ENCODE measurements around the gene RCC1. TPM values are rescaled to one million over a fixed set of nuclear protein-coding genes. Genes with fewer than 3 reads are reported as not detected.

Gene RCC1
- total and polyA plus RNA-seq, 2 experiments from 2014 or later: 17.5 to 27.0 TPM

DNA sequence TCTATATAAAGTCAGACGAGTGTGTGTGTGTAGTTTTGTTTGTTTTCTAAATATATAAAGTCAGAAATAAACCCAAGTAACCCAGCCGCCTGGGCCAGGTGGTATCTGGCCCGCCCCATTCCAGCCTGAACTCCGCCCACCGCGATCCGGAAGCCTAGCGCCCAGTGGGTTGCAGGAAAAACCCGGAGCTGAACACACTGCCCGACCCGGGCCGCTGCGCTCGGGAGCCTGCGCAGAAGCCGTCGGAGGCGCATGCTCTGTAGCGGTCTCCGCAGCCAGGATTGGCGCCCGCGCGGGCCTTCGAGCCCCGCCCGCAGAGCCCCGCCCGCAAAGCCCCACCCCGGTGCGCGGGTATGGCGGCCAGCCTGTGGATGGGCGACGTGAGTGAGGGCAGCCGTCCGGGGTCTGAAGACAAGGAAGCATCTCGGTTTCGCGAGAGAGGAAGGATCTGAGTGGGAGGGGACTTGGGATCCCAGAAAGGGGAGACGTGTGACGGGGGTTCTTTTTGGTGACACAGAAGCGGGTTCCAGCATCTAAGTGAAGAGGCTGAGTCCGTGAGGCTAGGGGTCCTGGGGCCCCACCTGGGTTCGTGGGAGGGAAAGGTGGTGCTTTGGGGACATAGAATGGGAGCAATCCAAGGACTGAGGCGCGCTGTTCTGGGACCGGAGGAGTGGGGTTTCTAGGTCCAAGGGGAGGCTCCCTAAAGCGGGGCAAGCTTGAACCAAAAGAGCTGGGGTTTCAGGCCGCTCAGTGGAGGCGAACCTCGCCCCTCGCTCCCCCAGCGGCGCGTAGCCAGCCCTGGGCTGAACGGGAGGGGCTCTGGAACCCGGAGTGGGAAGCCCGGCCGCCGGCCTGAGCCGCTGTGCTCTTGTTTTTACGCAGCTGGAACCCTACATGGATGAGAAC is 47.2 kb downstream of the RCC1 start, which contains the start of gene TRNAU1AP:
Gene TRNAU1AP (plus strand): TSS at position 328 of the 906 bp plus-strand sequence. CDS start 26 bp downstream, at position 354.
- in situ Hi-C loops (cut with MboI): no loop called here
- Histone ChIP-seq H2AFZ (peak within 1 kb of the TSS; percentile 96), H3K27ac (peak within 1 kb of the TSS; percentile 65), H3K9ac (peak within 1 kb of the TSS; percentile 90), H3K4me1 (ENCODE audit: insufficient read depth) (peaks cover 7% of the 10 kb centered on the region), H3K79me2 (ENCODE audit: insufficient read depth) (peaks cover 30% of the 10 kb centered on the region), H3K9me3 (ENCODE audit: low read depth) (no peaks in the 10 kb centered on the region), H3K36me3 (ENCODE audit: low read depth) (peaks cover 3% of the 10 kb centered on the region; the same call in 1 of the 2 replicates), H3K9me2 (ENCODE audit: insufficient read depth) (no peaks in the 10 kb centered on the region), H3K4me2 (ENCODE audit: unreplicated experiment) (peak within 1 kb of the TSS; percentile 83), H3K27me3 (replicated peaks; ENCODE audit: insufficient read depth) (no peaks in the 10 kb centered on the region), H3F3A (ENCODE audit: insufficient read depth) (no peaks in the 10 kb centered on the region), H3K4me3 (peak within 1 kb of the TSS; percentile 95), H4K20me1 (ENCODE audit: insufficient read depth) (no peaks in the 10 kb centered on the region)
- WGBS, 2 experiments (ENCODE audit: low coverage in 1 of 2, low lambda C conversion rate in 2 of 2, missing lambda C conversion rate in 2 of 2): 1 to 2% methylated on average over 41 to 62 of the region's 63 CpGs
- TF ChIP-seq EZH2phosphoT487 (IDR thresholded peaks at IDR 0.05; ENCODE audit: insufficient read depth, low read depth) (no peak), EZH2 (IDR thresholded peaks at IDR 0.05; ENCODE audit: insufficient read depth, poor library complexity, severe bottlenecking) (no peak)
- peak; percentile 99 for DNase-seq

GRCh38 chr1:28560886-28561285 is 55.0 kb downstream of the RCC1 start:
- Histone ChIP-seq H3K27me3 (replicated peaks; ENCODE audit: insufficient read depth) (no peaks in the 10 kb centered on the region), H3K9ac (no peak overlapping the region), H3K9me2 (ENCODE audit: insufficient read depth) (no peaks in the 10 kb centered on the region), H3K79me2 (ENCODE audit: insufficient read depth) (0 out of 2 replicates have a peak, but pooled peaks cover 10% of the 10 kb centered on the region), H4K20me1 (ENCODE audit: insufficient read depth) (no peaks in the 10 kb centered on the region), H3K4me2 (ENCODE audit: unreplicated experiment) (no peak overlapping the region), H2AFZ (no peak overlapping the region), H3K4me1 (ENCODE audit: insufficient read depth) (no peaks in the 10 kb centered on the region), H3K27ac (no peak overlapping the region), H3K36me3 (ENCODE audit: low read depth) (peaks cover 58% of the 10 kb centered on the region; the same call in 1 of the 2 replicates), H3F3A (ENCODE audit: insufficient read depth) (no peaks in the 10 kb centered on the region), H3K4me3 (no peak overlapping the region), H3K9me3 (ENCODE audit: low read depth) (no peaks in the 10 kb centered on the region)
- TF ChIP-seq EZH2phosphoT487 (IDR thresholded peaks at IDR 0.05; ENCODE audit: insufficient read depth, low read depth): no peak
- no peak for TF ChIP-seq EZH2 (IDR thresholded peaks at IDR 0.05; ENCODE audit: insufficient read depth, poor library complexity, severe bottlenecking)
- no peak for DNase-seq
- in situ Hi-C loops (cut with MboI): no loop called here
- WGBS, 2 experiments (ENCODE audit: low coverage in 1 of 2, low lambda C conversion rate in 2 of 2, missing lambda C conversion rate in 2 of 2): 97% methylated on average over 3 of the region's 3 CpGs

DNA sequence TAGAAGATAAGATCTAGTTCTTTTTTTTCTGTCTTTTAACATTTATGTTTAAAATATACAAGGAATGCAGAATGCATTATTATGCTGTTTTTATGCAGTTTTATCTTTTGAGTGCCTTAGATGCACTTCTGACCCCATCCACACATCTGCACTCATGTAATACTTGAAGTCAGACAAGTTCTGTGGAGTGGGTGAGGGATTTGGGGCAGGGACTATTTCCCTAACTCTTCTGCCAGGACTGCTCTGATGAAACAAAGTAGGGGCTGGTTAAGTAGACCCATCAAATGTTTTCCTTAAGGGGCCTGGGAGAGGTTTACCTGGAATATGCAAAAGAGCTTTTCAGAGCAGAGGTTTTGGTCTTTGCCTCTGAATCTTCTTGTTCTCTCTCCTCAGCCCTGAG is 58.5 kb downstream of the RCC1 start:
- Histone ChIP-seq H4K20me1 (ENCODE audit: insufficient read depth) (no peaks in the 10 kb centered on the region), H3K36me3 (ENCODE audit: low read depth) (peaks cover 59% of the 10 kb centered on the region; the same call in 1 of the 2 replicates), H3K4me3 (no peak overlapping the region), H3K79me2 (ENCODE audit: insufficient read depth) (0 out of 2 replicates have a peak, but pooled peaks cover 5% of the 10 kb centered on the region), H3K4me1 (ENCODE audit: insufficient read depth) (no peaks in the 10 kb centered on the region), H2AFZ (no peak overlapping the region), H3K4me2 (ENCODE audit: unreplicated experiment) (no peak overlapping the region), H3K9me3 (ENCODE audit: low read depth) (no peaks in the 10 kb centered on the region), H3K27ac (no peak overlapping the region), H3K27me3 (replicated peaks; ENCODE audit: insufficient read depth) (no peaks in the 10 kb centered on the region), H3K9me2 (ENCODE audit: insufficient read depth) (no peaks in the 10 kb centered on the region), H3F3A (ENCODE audit: insufficient read depth) (no peaks in the 10 kb centered on the region), H3K9ac (no peak overlapping the region)
- TF ChIP-seq EZH2 (IDR thresholded peaks at IDR 0.05; ENCODE audit: insufficient read depth, poor library complexity, severe bottlenecking) (no peak), EZH2phosphoT487 (IDR thresholded peaks at IDR 0.05; ENCODE audit: insufficient read depth, low read depth) (no peak)
- in situ Hi-C loops (cut with MboI): no loop called here
- no peak for DNase-seq

GRCh38 chr1:28565040-28565439 is 59.2 kb downstream of the RCC1 start:
- H3K27me3 ChIP-seq (replicated peaks; ENCODE audit: insufficient read depth): no peaks in the 10 kb centered on the region
- H3K4me2 ChIP-seq (ENCODE audit: unreplicated experiment): no peak overlapping the region
- no peak overlapping the region for H3K4me3 ChIP-seq
- no peak overlapping the region for H2AFZ ChIP-seq
- no peak overlapping the region for H3K27ac ChIP-seq
- no peaks in the 10 kb centered on the region for H3K9me3 ChIP-seq (ENCODE audit: low read depth)
- no peaks in the 10 kb centered on the region for H4K20me1 ChIP-seq (ENCODE audit: insufficient read depth)
- no peak for TF ChIP-seq EZH2 (IDR thresholded peaks at IDR 0.05; ENCODE audit: insufficient read depth, poor library complexity, severe bottlenecking)
- TF ChIP-seq EZH2phosphoT487 (IDR thresholded peaks at IDR 0.05; ENCODE audit: insufficient read depth, low read depth): no peak
- H3K36me3 ChIP-seq (ENCODE audit: low read depth): peaks cover 52% of the 10 kb centered on the region; the same call in 1 of the 2 replicates
- DNase-seq: no peak
- no peak overlapping the region for H3K9ac ChIP-seq
- H3K4me1 ChIP-seq (ENCODE audit: insufficient read depth): no peaks in the 10 kb centered on the region
- H3K79me2 ChIP-seq (ENCODE audit: insufficient read depth): no peaks in the 10 kb centered on the region
- 95 to 98% methylated on average over 7 of the region's 7 CpGs for WGBS, 2 experiments (ENCODE audit: low coverage in 1 of 2, low lambda C conversion rate in 2 of 2, missing lambda C conversion rate in 2 of 2)
- in situ Hi-C loops (cut with MboI): no loop called here
- no peaks in the 10 kb centered on the region for H3K9me2 ChIP-seq (ENCODE audit: insufficient read depth)
- no peaks in the 10 kb centered on the region for H3F3A ChIP-seq (ENCODE audit: insufficient read depth)

All from GM23248 (cell line).